HL-60 (cell line): ENCODE data around the gene ZNF521.

Source experiments
- GABPA ChIP-seq: IDR thresholded peaks from 2 replicates; pipeline ENCODE4 v1.6.1; 2012; ENCODE audit warnings: low read depth
- POLR2AphosphoS5 ChIP-seq: IDR thresholded peaks from 2 replicates; pipeline ENCODE4 v1.6.1; 2012; ENCODE audit warnings: low read depth
- SPI1 ChIP-seq: IDR thresholded peaks from 2 replicates; pipeline ENCODE4 v1.6.1; 2012; ENCODE audit warnings: low read depth, mild to moderate bottlenecking, borderline replicate concordance
- TF ChIP-seq, protein P1 (sequence below): IDR thresholded peaks from one replicate; pipeline ENCODE4 v1.5.1; 2011; ENCODE audit warnings: low read length, control low read depth, inconsistent platforms; ENCODE audit not compliant: insufficient read depth
- TF ChIP-seq, protein P2 (sequence below): IDR thresholded peaks from 2 replicates; pipeline ENCODE4 v1.6.1; 2012; ENCODE audit warnings: low read depth; ENCODE audit not compliant: insufficient replicate concordance

DNA sequence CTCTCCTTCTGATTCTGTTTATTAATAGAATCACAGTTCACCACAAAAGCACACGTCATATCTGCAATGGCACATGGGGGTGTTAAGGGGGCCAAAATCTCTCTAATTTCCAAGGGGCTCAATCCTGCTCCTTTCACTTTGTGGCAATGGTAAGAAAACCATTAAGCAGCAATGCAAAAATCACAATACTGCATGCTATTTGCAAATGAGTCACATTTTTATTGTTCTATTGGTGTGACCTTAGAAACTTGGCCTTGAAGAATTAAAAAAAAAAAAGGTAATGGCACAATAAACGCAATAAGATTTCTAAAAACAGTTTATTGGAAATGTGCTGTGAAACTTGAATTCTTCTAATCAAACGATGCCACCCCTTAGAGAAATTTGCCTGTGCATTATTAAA is 251.5 kb downstream of the ZNF521 start:
- TF ChIP-seq, protein P1, sequence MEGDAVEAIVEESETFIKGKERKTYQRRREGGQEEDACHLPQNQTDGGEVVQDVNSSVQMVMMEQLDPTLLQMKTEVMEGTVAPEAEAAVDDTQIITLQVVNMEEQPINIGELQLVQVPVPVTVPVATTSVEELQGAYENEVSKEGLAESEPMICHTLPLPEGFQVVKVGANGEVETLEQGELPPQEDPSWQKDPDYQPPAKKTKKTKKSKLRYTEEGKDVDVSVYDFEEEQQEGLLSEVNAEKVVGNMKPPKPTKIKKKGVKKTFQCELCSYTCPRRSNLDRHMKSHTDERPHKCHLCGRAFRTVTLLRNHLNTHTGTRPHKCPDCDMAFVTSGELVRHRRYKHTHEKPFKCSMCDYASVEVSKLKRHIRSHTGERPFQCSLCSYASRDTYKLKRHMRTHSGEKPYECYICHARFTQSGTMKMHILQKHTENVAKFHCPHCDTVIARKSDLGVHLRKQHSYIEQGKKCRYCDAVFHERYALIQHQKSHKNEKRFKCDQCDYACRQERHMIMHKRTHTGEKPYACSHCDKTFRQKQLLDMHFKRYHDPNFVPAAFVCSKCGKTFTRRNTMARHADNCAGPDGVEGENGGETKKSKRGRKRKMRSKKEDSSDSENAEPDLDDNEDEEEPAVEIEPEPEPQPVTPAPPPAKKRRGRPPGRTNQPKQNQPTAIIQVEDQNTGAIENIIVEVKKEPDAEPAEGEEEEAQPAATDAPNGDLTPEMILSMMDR = no peak
- TF ChIP-seq POLR2AphosphoS5 (no peak), GABPA (no peak), SPI1 (no peak)
- TF ChIP-seq, protein P2, sequence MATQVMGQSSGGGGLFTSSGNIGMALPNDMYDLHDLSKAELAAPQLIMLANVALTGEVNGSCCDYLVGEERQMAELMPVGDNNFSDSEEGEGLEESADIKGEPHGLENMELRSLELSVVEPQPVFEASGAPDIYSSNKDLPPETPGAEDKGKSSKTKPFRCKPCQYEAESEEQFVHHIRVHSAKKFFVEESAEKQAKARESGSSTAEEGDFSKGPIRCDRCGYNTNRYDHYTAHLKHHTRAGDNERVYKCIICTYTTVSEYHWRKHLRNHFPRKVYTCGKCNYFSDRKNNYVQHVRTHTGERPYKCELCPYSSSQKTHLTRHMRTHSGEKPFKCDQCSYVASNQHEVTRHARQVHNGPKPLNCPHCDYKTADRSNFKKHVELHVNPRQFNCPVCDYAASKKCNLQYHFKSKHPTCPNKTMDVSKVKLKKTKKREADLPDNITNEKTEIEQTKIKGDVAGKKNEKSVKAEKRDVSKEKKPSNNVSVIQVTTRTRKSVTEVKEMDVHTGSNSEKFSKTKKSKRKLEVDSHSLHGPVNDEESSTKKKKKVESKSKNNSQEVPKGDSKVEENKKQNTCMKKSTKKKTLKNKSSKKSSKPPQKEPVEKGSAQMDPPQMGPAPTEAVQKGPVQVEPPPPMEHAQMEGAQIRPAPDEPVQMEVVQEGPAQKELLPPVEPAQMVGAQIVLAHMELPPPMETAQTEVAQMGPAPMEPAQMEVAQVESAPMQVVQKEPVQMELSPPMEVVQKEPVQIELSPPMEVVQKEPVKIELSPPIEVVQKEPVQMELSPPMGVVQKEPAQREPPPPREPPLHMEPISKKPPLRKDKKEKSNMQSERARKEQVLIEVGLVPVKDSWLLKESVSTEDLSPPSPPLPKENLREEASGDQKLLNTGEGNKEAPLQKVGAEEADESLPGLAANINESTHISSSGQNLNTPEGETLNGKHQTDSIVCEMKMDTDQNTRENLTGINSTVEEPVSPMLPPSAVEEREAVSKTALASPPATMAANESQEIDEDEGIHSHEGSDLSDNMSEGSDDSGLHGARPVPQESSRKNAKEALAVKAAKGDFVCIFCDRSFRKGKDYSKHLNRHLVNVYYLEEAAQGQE = no peak
